HepG2 (cell line): Measurements from ENCODE around the gene LECT2. TPM values are rescaled to one million over a fixed set of nuclear protein-coding genes. Genes with fewer than 3 reads are reported as not detected.

ENCODE experiments used
- ATAC-seq: fragments of 200-7000 bp; cut with Tn5 transposase; 3 replicates; pipeline ENCODE4 v1.9.1; 2020; ENCODE audit warnings: mild to moderate bottlenecking, moderate library complexity
- BruUV-seq: library from RNA; stranded (reverse); fragments of 400-500 nt; replicated peaks from 2 replicates; lab custom pipeline; 2021; lab: Mats Ljungman, UMichigan
- CTCF ChIA-PET: fragments of 300-600 bp; formaldehyde crosslinking; extraction: SDS; loops from one replicate; lab custom pipeline; 2021; ENCODE audit warnings: low total read pairs, inconsistent platforms, low intra/inter-chr PET ratio; lab: Yijun Ruan, JAX
- POLR2A ChIA-PET: fragments of 350-600 bp; sonication (Branson Sonifier 250); formaldehyde crosslinking; loops from one replicate; lab custom pipeline; 2020; ENCODE audit warnings: antibody characterized with exemption, inconsistent platforms; lab: Yijun Ruan, JAX
- DNase-seq: peaks from one replicate; pipeline ENCODE4 v3.0.0-alpha.2; 2015; ENCODE audit warnings: low spot score
- FAIRE-seq: peaks from 3 replicates; lab custom pipeline; 2011; peaks lifted over from hg19 to GRCh38; lab: Jason Lieb, UNC
- H2AFZ ChIP-seq: one replicate; pipeline ENCODE4 v1.6.1; 2011; ENCODE audit warnings: low read length, inconsistent platforms
- H3K27ac ChIP-seq: fragments of 300-600 bp; 3 replicates; pipeline ENCODE4 v1.8.0; 2011; ENCODE audit warnings: mixed run types, mild to moderate bottlenecking, mixed read lengths, low read length, inconsistent platforms; ENCODE audit not compliant: insufficient read depth; ENCODE audit errors: extremely low read length
- H3K27me3 ChIP-seq, 2 experiments: fragments of 200-600 bp in 1 of 2; 2 replicates in 1 of 2; 3 replicates in 1 of 2; pipeline versions ENCODE4 v1.6.0 to v1.8.0; 2011; ENCODE audit warnings: low read length in 2 of 2, mild to moderate bottlenecking in 2 of 2, moderate library complexity in 2 of 2, inconsistent platforms in 1 of 2; ENCODE audit not compliant: insufficient read depth in 2 of 2, control insufficient read depth in 1 of 2
- H3K36me3 ChIP-seq, 2 experiments: fragments of 200-600 bp in 1 of 2; replicated peaks in 1 of 2; 2 replicates in 1 of 2; 3 replicates in 1 of 2; pipeline versions ENCODE4 v1.5.1 to v1.8.0; 2011; ENCODE audit warnings: low read length in 2 of 2, inconsistent platforms in 1 of 2; ENCODE audit not compliant: insufficient read depth in 2 of 2, control insufficient read depth in 1 of 2
- H3K4me1 ChIP-seq: 2 replicates; pipeline ENCODE4 v1.5.1; 2012; ENCODE audit warnings: low read length, inconsistent platforms; ENCODE audit not compliant: insufficient read depth
- H3K4me2 ChIP-seq: 2 replicates; pipeline ENCODE4 v1.6.0; 2011; ENCODE audit warnings: low read depth, low read length, inconsistent platforms
- H3K4me3 ChIP-seq, 3 experiments: fragments of 200-600 bp in 1 of 3; sonication (generic), shearing (Covaris generic) in 1 of 3; replicated peaks in 1 of 3; 2 replicates each; pipeline ENCODE4 v1.5.1; 2011 to 2016; ENCODE audit warnings: low read length in 3 of 3, inconsistent platforms in 2 of 3, low read depth in 2 of 3, mild to moderate bottlenecking in 2 of 3, control low read depth in 1 of 3, mixed read lengths in 1 of 3; ENCODE audit not compliant: insufficient read depth in 1 of 3
- H3K79me2 ChIP-seq: one replicate; pipeline ENCODE4 v1.6.1; 2011; ENCODE audit warnings: low read length, inconsistent platforms; ENCODE audit not compliant: insufficient read depth
- H3K9ac ChIP-seq: 2 replicates; pipeline ENCODE4 v1.6.0; 2011; ENCODE audit warnings: mild to moderate bottlenecking, low read depth, low read length, inconsistent platforms; ENCODE audit not compliant: insufficient read depth
- H3K9me3 ChIP-seq: 2 replicates; pipeline ENCODE4 v1.5.1; 2012; ENCODE audit warnings: mild to moderate bottlenecking, low read length
- H4K20me1 ChIP-seq: 2 replicates; pipeline ENCODE4 v1.6.0; 2011; ENCODE audit warnings: inconsistent platforms, mild to moderate bottlenecking, low read length, moderate library complexity; ENCODE audit not compliant: insufficient read depth
- CREM ChIP-seq, 2 experiments: sonication (generic) in 1 of 2; formaldehyde crosslinking in 1 of 2; IDR thresholded peaks; 2 replicates each; pipeline versions ENCODE4 v1.4.0 to v1.6.1; 2016 to 2020; ENCODE audit warnings: antibody characterized with exemption in 1 of 2, mild to moderate bottlenecking in 1 of 2, missing genetic modification reagents in 1 of 2
- GATAD1 ChIP-seq: IDR thresholded peaks from 2 replicates; pipeline ENCODE4 v1.6.1; 2016; ENCODE audit warnings: missing genetic modification reagents, missing compliant biosample characterization
- POLR2A ChIP-seq, 2 experiments: IDR thresholded peaks; 2 replicates each; pipeline ENCODE4 v1.6.1; 2011; ENCODE audit warnings: low read depth in 2 of 2, low read length in 2 of 2, mild to moderate bottlenecking in 1 of 2, moderate library complexity in 1 of 2; ENCODE audit not compliant: insufficient read depth in 1 of 2
- SMAD3 ChIP-seq: sonication (generic); formaldehyde crosslinking; IDR thresholded peaks from 2 replicates; pipeline ENCODE4 v1.4.0; 2020; ENCODE audit warnings: missing genetic modification reagents
- ZNF530 ChIP-seq: sonication (generic); formaldehyde crosslinking; IDR thresholded peaks from 2 replicates; pipeline ENCODE4 v1.5.0; 2020; ENCODE audit warnings: low read depth, mild to moderate bottlenecking, missing genetic modification reagents
- ZNF619 ChIP-seq: sonication (generic); formaldehyde crosslinking; IDR thresholded peaks from 2 replicates; pipeline ENCODE4 v1.4.0; 2020; ENCODE audit warnings: mild to moderate bottlenecking, missing genetic modification reagents
- ZNF746 ChIP-seq: sonication (generic); formaldehyde crosslinking; IDR thresholded peaks from 2 replicates; pipeline ENCODE4 v1.8.0; 2022; ENCODE audit warnings: mild to moderate bottlenecking, missing genetic modification reagents
- WGBS: methylation state at CpG from one replicate; pipeline ENCODE4 v1.1.6; 2017; ENCODE audit warnings: low lambda C conversion rate; 5-methylcytosine and 5-hydroxymethylcytosine counted together
- in situ Hi-C: cut with HindIII; loops from 2 replicates; pipeline ENCODE4 v1.10.0; 2017; ENCODE audit warnings: low pct_unique_long_range_greater_than_20kb; ENCODE audit not compliant: extremely low pct_ligation_motif_present
- intact Hi-C: fragments of 100-400 bp; cut with micrococcal nuclease; formaldehyde crosslinking; loops from one replicate; pipeline ENCODE4 v1.10.0; 2022; ENCODE audit not compliant: unreplicated experiment
- polyA plus RNA-seq, 8 experiments: library from polyadenylated mRNA; depleted of rRNA in 3 of 8; stranded (reverse) in 7 of 8; unstranded in 1 of 8; fragments of >200 nt; fragmentation: Illumina TruSeq in 4 of 8; extraction: Trizol in 4 of 8; gene quantifications; 2 replicates each; pipeline versions ENCODE4 v1.2.1 to v1.2.3, GENCODE V29; 2011 to 2016; ENCODE audit warnings: low read depth in 4 of 8, missing spikeins in 1 of 8, mixed read lengths in 1 of 8; ENCODE audit not compliant: insufficient read depth in 1 of 8
- total RNA-seq, 5 experiments: library from RNA; depleted of rRNA; stranded (reverse); fragments of >200 nt; fragmentation: Illumina TruSeq; extraction: Trizol; gene quantifications; 2 replicates each; pipeline ENCODE4 v1.2.3, GENCODE V29; 2016; ENCODE audit warnings: low read depth in 1 of 5
- TF ChIP-seq, protein P1 (sequence below): IDR thresholded peaks from 2 replicates; pipeline ENCODE4 v1.6.1; 2016; ENCODE audit warnings: missing biosample characterization, missing genetic modification reagents, low read depth
- TF ChIP-seq, protein P2 (sequence below): sonication (generic); formaldehyde crosslinking; IDR thresholded peaks from 2 replicates; pipeline ENCODE4 v1.4.0; 2020; ENCODE audit warnings: mild to moderate bottlenecking, missing genetic modification reagents
- TF ChIP-seq, protein P3 (sequence below): sonication (generic); formaldehyde crosslinking; IDR thresholded peaks from 2 replicates; pipeline ENCODE4 v1.5.1; 2020; ENCODE audit warnings: missing genetic modification reagents, mild to moderate bottlenecking, borderline replicate concordance

The LECT2 gene
- total and polyA plus RNA-seq, 2 of the 13 experiments (the other 11 are each of a cell fraction or from before 2014, with no cell fraction given), result not detected

DNA sequence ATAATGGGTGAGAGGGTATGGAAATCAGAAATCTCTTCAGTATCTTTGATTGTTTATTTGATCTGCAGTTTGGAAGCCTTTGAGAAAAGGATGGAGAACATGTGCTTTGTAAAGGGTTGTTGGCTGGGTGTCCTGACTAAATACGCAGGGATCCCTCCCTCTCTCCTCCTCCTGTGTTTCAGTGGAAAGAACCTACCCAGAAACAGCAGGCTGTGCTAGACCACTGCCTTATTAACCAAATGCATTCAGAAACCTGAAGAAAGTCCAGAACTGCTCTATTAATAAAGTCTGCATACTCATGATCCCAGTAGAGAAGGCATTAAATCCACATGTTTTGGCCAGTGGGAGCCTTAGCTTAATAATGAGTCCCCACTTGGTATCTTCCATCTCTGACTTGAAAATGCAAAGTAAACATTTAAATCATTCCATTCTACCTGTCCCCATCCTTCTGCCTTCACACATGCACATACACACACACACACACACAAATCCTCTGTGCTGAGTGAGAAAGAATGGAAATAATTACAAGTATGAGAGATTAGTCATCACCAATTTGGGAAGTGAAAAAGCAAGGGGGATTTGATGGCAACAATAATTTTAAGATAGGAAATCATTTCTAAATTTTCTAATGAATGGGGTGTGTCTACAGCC is 10.0 kb upstream of the LECT2 start (continued):
- TF ChIP-seq, protein P1, sequence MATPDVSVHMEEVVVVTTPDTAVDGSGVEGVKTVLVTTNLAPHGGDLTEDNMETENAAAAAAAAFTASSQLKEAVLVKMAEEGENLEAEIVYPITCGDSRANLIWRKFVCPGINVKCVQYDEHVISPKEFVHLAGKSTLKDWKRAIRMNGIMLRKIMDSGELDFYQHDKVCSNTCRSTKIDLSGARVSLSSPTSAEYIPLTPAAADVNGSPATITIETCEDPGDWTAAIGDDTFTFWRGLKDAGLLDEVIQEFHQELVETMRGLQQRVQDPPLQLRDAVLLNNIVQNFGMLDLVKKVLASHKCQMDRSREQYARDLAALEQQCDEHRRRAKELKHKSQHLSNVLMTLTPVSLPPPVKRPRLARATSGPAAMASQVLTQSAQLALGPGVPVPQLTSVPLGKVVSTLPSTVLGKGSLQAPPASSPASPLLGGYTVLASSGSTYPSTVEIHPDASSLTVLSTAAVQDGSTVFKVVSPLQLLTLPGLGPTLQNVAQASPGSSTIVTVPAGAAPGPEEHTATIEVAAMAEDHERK (CRISPR knock-in tag), result no peak
- no peak for TF ChIP-seq ZNF746
- no peak for TF ChIP-seq ZNF530
- TF ChIP-seq CREM (IDR thresholded peaks at IDR 0.05), result no peak
- no peak for TF ChIP-seq CREM (CRISPR knock-in tag; IDR thresholded peaks at IDR 0.05)
- no peak for TF ChIP-seq POLR2A (IDR thresholded peaks at IDR 0.05; ENCODE audit: insufficient read depth in 1 of 2, low read depth in 2 of 2, low read length in 2 of 2)
- no peak for TF ChIP-seq SMAD3 (CRISPR knock-in tag)

DNA sequence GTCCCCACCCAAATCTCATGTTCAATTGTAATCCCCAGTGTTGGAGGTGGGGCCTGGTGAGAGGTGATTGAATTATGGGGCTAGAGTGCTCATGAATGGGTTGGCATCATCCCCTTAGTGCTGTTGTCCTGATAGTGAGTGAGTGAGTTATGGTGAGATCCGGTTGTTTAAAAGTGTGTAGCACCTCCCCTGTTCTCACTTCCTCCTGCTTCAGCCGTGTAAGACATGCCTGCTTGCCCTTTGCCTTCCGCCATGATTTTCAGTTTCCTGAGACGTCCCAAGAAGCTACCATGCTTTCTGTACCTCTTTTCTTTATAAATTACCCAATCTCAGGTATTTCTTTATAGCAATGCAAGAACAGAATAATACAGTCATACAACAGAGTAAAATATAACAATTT is 742 bp upstream of the LECT2 start:
- ChIA-PET CTCF (no interaction called here), POLR2A (interaction anchor here (1.0 to 1.3 kb wide), 2 partner anchors 18 to 98 kb away, joined by 3 to 4 read pairs; no protein-coding TSS in a partner anchor)
- Histone ChIP-seq H3K27me3 (no peaks in the 10 kb centered on the region), H3K4me2 (no peak overlapping the region), H3K4me1 (peaks cover 29% of the 10 kb centered on the region), H3K4me3 (no peak overlapping the region), H4K20me1 (no peaks in the 10 kb centered on the region), H3K27ac (no peak overlapping the region), H3K9ac (no peak overlapping the region), H3K9me3 (no peaks in the 10 kb centered on the region), H2AFZ (no peak overlapping the region), H3K36me3 (no peaks in the 10 kb centered on the region), H3K79me2 (no peaks in the 10 kb centered on the region)
- DNase-seq (no peak), FAIRE-seq (no peak), ATAC-seq (no peak)
- in situ Hi-C loops, result no loop called here
- no TSS peak for BruUV-seq
- intact Hi-C loops, result no loop called here
- WGBS, result 91% methylated on average over 4 of the region's 4 CpGs
- TF ChIP-seq, protein P2, sequence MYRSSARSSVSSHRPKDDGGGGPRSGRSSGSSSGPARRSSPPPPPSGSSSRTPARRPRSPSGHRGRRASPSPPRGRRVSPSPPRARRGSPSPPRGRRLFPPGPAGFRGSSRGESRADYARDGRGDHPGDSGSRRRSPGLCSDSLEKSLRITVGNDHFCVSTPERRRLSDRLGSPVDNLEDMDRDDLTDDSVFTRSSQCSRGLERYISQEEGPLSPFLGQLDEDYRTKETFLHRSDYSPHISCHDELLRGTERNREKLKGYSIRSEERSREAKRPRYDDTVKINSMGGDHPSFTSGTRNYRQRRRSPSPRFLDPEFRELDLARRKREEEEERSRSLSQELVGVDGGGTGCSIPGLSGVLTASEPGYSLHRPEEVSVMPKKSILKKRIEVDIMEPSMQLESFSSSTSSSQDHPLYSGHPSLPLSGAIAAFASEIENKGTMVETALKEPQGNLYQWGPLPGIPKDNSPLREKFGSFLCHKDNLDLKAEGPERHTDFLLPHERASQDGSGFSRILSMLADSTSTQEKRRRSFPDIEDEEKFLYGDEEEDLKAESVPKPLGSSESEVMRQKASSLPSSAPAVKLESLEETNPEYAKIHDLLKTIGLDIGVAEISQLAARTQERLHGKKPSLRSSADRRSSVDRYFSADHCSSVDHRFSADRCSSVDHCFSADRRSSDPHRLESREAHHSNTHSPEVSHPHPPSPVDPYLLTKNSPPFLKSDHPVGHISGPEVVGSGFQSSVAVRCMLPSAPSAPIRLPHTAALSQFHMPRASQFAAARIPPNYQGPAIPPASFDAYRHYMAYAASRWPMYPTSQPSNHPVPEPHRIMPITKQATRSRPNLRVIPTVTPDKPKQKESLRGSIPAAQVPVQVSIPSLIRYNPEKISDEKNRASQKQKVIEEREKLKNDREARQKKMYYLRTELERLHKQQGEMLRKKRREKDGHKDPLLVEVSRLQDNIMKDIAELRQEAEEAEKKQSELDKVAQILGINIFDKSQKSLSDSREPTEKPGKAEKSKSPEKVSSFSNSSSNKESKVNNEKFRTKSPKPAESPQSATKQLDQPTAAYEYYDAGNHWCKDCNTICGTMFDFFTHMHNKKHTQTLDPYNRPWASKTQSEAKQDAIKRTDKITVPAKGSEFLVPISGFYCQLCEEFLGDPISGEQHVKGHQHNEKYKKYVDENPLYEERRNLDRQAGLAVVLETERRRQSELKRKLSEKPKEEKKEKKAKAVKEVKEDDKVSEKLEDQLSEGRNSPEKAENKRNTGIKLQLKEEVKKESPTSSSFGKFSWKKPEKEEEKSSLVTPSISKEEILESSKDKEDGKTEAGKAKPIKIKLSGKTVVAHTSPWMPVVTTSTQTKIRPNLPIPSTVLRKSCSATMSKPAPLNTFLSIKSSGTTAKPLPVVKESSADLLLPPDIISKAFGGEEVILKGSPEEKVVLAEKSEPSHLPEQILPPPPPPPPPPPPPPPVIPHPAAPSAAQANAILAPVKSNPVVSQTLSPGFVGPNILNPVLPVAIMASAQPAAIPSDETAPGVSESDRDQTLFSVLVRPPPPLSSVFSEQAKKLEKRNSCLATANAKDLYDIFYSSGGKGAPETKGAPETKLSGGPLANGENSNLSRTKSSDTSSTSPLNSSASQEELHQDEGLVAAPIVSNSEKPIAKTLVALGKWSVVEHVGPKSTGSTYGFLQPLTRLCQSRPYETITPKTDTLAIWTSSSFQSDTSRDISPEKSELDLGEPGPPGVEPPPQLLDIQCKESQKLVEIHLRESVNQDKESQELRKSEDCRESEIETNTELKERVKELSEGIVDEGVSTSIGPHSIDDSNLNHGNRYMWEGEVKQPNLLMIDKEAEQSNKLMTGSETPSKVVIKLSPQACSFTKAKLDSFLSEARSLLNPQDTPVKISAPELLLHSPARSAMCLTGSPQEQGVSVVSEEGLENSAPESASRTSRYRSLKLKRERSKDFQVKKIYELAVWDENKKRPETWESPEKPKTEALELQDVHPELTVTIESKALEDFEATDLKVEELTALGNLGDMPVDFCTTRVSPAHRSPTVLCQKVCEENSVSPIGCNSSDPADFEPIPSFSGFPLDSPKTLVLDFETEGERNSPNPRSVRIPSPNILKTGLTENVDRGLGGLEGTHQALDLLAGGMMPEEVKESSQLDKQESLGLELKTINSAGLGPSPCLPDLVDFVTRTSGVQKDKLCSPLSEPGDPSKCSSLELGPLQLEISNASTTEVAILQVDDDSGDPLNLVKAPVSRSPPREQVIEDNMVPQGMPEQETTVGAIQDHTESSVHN (CRISPR knock-in tag), result no peak
- TF ChIP-seq ZNF619 (CRISPR knock-in tag) (no peak), GATAD1 (CRISPR knock-in tag) (no peak)
- TF ChIP-seq, protein P3, sequence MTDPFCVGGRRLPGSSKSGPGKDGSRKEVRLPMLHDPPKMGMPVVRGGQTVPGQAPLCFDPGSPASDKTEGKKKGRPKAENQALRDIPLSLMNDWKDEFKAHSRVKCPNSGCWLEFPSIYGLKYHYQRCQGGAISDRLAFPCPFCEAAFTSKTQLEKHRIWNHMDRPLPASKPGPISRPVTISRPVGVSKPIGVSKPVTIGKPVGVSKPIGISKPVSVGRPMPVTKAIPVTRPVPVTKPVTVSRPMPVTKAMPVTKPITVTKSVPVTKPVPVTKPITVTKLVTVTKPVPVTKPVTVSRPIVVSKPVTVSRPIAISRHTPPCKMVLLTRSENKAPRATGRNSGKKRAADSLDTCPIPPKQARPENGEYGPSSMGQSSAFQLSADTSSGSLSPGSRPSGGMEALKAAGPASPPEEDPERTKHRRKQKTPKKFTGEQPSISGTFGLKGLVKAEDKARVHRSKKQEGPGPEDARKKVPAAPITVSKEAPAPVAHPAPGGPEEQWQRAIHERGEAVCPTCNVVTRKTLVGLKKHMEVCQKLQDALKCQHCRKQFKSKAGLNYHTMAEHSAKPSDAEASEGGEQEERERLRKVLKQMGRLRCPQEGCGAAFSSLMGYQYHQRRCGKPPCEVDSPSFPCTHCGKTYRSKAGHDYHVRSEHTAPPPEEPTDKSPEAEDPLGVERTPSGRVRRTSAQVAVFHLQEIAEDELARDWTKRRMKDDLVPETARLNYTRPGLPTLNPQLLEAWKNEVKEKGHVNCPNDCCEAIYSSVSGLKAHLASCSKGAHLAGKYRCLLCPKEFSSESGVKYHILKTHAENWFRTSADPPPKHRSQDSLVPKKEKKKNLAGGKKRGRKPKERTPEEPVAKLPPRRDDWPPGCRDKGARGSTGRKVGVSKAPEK, result no peak
